Measurements from ENCODE around the gene SLC39A13.

The SLC39A13 gene

DNA sequence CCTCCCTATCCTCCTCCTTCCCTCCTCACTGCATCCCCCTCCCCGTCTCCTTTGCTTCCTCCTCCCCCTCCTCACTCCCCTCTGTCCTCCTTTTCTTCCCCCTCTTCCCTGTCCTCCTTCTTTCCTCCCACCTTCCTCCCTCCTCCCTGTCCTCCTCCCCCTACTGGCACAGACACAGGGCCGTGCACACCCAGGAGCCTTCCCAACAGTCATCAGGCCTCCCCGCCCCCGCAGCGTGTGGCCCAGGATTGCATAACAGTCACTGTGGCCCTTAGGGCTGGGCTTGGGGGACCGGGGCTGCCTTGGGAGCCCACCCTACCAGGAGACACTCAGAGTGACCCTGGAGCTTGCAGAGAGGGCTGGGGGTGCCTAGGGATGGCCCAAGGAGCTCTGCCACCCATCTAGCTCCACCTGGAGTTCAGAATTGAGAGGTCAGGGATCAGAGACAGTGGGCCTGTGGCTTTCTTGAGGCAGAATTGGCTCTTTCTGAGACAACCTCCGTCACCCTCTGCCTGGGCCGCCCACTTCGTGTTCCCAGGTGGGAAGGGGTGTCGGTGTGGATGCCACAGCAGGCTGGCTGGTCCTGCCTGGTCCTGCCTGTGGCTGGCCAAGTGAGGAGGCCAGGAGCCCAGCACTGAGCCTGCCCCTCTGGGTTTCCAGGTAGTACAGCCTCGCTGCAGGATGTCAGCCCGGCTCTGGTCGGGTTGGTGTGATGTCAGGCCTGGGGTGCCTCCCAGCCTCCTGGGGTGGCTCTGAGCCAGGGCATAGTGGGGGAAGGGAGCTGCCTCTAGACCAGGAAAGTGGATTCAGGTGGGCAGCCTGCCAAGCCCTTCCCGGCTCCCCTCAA is 31.6 kb upstream of the SLC39A13 start:
- Histone ChIP-seq H3K27me3 (ENCODE audit: low read depth) (no peaks in the 10 kb centered on the region), H3K9me3 (no peaks in the 10 kb centered on the region), H3K4me3 (no peak overlapping the region), H3K4me1 (no peaks in the 10 kb centered on the region), H3K36me3 (replicated peaks) (no peaks in the 10 kb centered on the region)
- in situ Hi-C loops (cut with MboI; ENCODE audit: low sequenced_read_pairs) = no loop called here
- no peak for DNase-seq (ENCODE audit: low spot score in 2 of 2)

DNA sequence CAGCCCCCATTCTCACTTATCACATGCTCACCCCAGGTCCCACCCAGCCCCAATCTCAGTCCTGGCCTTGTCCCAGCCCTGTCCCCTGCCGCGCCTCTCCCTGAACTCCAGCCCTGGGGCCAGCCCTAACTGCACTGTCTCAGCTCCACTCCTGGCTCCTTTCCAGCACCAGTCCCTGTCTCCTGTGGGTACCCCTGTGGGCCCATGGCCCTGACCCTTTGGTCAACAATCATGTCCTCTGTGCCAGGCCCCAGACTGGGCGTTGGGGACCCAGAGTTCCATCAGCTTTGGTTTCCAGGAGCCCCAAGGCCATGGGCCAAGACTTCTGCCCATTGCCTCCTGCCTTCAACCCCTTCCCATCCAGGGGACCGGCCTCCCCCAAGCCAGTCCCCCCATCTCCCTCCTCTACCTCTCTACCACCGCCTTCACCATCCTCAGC is 30.8 kb upstream of the SLC39A13 start:
- no peaks in the 10 kb centered on the region for H3K9me3 ChIP-seq
- H3K36me3 ChIP-seq (replicated peaks) = no peaks in the 10 kb centered on the region
- no peak for DNase-seq (ENCODE audit: low spot score in 2 of 2)
- H3K4me1 ChIP-seq = no peaks in the 10 kb centered on the region
- no peak overlapping the region for H3K4me3 ChIP-seq
- in situ Hi-C loops (cut with MboI; ENCODE audit: low sequenced_read_pairs) = no loop called here
- no peaks in the 10 kb centered on the region for H3K27me3 ChIP-seq (ENCODE audit: low read depth)

DNA sequence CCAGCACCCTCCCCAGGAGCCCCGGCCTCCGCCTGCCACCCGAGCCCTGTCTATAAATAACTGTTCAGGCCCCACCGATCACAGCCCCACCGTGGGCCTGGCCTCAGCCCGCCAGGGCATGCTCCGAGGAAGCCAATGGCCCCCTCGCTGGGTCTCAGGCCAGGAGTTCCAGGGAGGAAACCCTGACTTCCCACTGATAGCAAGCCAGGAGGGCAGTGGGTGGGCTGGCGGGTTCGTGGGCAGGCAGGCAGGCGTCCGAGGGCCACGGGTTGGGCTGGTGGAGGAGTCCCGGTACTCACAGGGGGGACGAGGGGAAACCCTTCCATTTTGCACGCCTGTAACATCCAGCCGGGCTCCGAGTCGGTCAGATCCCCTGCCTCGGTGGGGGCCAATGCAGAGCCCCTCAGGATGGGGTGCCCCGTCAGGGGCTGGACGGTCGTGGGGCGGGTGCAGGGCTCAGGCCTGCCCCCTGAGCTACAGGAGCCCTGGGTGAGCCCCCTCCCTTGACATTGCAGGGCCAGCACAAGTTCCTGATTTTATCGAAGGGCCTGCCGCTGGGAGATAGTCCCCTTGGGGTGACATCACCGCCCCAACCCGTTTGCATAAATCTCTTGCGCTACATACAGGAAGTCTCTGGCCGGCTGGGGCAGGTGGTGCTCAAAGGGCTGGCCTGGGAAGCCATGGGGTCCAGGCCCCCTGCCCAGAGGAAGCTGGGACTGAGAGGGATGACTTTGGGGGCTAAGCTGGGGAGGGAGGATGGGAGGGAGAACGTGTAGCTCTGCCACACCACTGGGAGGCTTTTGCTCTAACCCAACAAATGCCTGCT is 30.2 kb upstream of the SLC39A13 start, which contains the start of gene SPI1:
Gene SPI1, minus strand, starts transcription at position 538 of the 826 bp plus-strand sequence. Its CDS starts 194 bp downstream, at position 344.
- no peaks in the 10 kb centered on the region for H3K4me1 ChIP-seq
- no peaks in the 10 kb centered on the region for H3K36me3 ChIP-seq (replicated peaks)
- no peak for DNase-seq (ENCODE audit: low spot score in 2 of 2)
- H3K4me3 ChIP-seq = no peak within 1 kb of the TSS
- no peaks in the 10 kb centered on the region for H3K9me3 ChIP-seq
- H3K27me3 ChIP-seq (ENCODE audit: low read depth) = no peaks in the 10 kb centered on the region
- in situ Hi-C loops (cut with MboI; ENCODE audit: low sequenced_read_pairs) = no loop called here

DNA sequence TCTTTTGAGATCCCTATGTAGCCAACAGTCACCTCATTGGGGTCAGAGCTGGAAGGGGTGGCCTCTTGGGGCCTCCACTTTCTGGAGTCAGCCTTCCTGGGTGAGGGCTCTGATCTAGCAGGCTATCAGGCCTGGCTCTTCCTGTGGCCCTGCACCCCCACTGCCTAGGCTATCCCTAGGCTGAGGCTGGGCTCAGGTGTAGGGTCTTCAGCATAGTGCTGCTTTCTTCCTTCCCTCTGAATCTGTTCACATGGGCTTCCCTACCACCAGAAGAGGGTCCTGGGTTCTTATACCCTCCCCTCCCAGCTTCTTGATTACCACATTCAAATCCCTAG is 29.6 kb upstream of the SLC39A13 start:
- H3K36me3 ChIP-seq (replicated peaks) = no peaks in the 10 kb centered on the region
- H3K4me1 ChIP-seq = no peaks in the 10 kb centered on the region
- in situ Hi-C loops (cut with MboI; ENCODE audit: low sequenced_read_pairs) = no loop called here
- no peak overlapping the region for H3K4me3 ChIP-seq
- no peaks in the 10 kb centered on the region for H3K9me3 ChIP-seq
- DNase-seq (ENCODE audit: low spot score in 2 of 2) = no peak
- H3K27me3 ChIP-seq (ENCODE audit: low read depth) = no peaks in the 10 kb centered on the region

DNA sequence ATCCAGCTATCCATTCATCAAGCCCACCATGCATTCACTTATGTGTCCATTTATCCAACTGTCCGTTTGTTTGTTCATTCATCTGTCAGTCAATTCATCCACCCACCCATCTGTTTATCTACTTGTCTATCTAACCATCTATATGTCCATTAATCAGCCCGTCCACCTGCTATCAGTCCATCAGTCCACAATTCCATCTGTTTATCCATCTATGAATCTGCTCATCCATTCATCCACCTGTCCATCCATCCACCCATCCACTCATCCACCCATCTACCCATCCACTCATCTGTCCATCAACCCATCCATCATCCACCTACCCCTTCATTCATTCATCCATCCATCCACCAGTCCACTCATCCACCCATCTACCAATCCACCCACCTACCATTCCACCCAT is 29.1 kb upstream of the SLC39A13 start:
- H3K36me3 ChIP-seq (replicated peaks) = no peaks in the 10 kb centered on the region
- no peak overlapping the region for H3K4me3 ChIP-seq
- H3K9me3 ChIP-seq = no peaks in the 10 kb centered on the region; the same call in 1 of the 2 replicates
- no peaks in the 10 kb centered on the region for H3K27me3 ChIP-seq (ENCODE audit: low read depth)
- in situ Hi-C loops (cut with MboI; ENCODE audit: low sequenced_read_pairs) = no loop called here
- DNase-seq (ENCODE audit: low spot score in 2 of 2) = no peak
- no peaks in the 10 kb centered on the region for H3K4me1 ChIP-seq

DNA sequence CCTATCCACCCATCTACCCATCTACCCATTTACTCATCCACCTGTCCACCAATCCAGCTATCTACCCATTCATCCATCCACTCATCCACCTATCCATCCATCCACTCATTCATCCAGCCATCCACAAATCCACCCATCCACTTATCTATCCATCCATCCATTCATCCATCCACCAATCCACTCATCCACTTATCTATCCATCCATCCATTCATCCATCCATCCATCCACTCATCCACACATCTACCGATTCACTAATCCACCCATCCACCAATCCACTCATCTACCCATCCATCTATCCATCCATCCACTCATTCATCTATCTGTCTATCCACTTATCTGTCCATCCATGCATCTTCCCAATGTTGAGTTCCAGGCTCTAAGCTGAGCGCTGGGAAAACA is 28.3 kb upstream of the SLC39A13 start:
- DNase-seq (ENCODE audit: low spot score in 2 of 2) = no peak
- Histone ChIP-seq H3K9me3 (peaks cover 2% of the 10 kb centered on the region; the same call in 1 of the 2 replicates), H3K4me1 (no peaks in the 10 kb centered on the region), H3K27me3 (ENCODE audit: low read depth) (no peaks in the 10 kb centered on the region), H3K36me3 (replicated peaks) (no peaks in the 10 kb centered on the region), H3K4me3 (no peak overlapping the region)
- in situ Hi-C loops (cut with MboI; ENCODE audit: low sequenced_read_pairs) = no loop called here

DNA sequence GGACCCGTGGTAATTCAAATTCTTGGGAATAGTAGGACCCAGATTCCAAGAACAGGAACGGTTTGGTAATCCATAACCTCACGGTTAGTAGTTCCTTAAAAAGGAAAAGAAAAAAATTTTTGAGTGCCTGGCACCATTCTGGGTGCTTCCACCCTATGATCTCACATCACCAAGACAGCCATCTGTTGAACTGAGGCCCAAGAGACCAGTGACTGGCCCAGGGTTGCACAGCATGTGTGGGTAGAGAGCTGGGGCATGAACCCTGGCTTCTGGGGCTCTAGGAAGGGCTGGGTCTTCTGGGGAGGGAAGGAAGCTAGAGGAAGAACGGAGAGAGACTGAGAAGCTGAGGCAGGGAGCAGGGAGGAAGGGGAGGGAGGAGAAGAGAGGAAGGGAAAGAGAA is 25.3 kb upstream of the SLC39A13 start:
- in situ Hi-C loops (cut with MboI; ENCODE audit: low sequenced_read_pairs) = no loop called here
- Histone ChIP-seq H3K4me1 (no peaks in the 10 kb centered on the region), H3K4me3 (no peak overlapping the region), H3K36me3 (replicated peaks) (no peaks in the 10 kb centered on the region), H3K27me3 (ENCODE audit: low read depth) (no peaks in the 10 kb centered on the region), H3K9me3 (peaks cover 2% of the 10 kb centered on the region; the same call in 1 of the 2 replicates)
- no peak for DNase-seq (ENCODE audit: low spot score in 2 of 2)

DNA sequence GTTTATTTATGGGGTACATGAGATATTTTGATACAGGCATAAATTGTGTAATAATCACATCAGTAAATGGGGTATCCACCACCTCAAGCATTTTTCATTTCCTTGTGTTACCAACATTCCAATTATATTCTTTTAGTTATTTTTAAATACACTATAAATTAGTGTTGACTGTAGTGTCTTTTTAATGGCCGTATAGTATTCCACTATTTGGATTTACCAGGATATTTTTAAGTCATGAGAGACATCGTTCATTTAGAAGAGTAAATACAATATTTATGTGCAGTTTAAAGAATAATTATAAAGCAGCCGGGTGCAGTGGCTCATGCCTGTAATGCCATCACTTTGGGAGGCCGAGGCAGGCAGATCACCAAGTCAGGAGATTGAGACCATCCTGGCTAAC is 23.9 kb upstream of the SLC39A13 start:
- H3K4me1 ChIP-seq = no peaks in the 10 kb centered on the region

DNA sequence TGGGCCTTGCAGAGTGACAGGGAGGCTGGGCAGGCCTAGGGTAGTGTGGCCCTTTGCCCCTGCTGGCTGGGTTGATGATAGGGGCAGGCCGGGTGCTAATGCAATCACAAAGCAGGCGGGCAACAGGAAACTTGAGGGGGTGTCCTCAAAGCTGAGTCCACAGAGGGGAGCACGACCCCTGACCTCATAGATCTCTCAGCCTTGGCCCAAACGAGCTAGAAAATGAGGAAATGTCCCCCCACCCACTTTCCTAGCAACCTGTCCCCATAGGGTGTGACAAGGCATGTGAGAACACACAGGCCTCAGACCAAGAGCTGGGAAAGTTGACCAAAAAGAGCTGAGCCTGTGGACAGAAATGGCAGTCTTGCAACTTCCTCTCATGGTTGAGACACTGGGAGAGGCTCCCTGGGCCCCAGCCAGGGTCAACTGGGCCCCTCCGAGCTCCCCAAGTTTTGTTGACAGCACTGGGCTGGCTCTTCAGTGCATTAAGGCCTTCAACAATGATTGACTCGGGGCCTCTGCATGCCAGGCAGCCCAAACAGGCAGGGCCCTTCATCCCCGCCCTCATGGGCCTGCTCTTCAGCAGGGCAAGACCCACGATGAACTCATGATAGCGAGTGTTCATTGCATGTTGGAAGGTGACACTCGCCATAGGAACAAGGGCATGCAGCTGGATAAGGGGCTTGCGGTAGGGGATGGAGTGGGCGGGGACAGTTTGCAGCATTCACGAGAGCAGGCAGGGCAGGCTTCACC is 20.3 kb upstream of the SLC39A13 start:
- Histone ChIP-seq H3K9me3 (peaks cover 2% of the 10 kb centered on the region; the same call in 1 of the 2 replicates), H3K27me3 (ENCODE audit: low read depth) (no peaks in the 10 kb centered on the region), H3K4me3 (no peak overlapping the region), H3K4me1 (no peaks in the 10 kb centered on the region), H3K36me3 (replicated peaks) (no peaks in the 10 kb centered on the region)
- in situ Hi-C loops (cut with MboI; ENCODE audit: low sequenced_read_pairs) = no loop called here
- DNase-seq (ENCODE audit: low spot score in 2 of 2) = no peak

More for the DNA sequence above, 23.9 kb upstream of the SLC39A13 start:
- H3K36me3 ChIP-seq (replicated peaks) = no peaks in the 10 kb centered on the region
- H3K4me3 ChIP-seq = no peak overlapping the region
- H3K27me3 ChIP-seq (ENCODE audit: low read depth) = no peaks in the 10 kb centered on the region
- H3K9me3 ChIP-seq = peaks cover 2% of the 10 kb centered on the region; the same call in 1 of the 2 replicates
- no peak for DNase-seq (ENCODE audit: low spot score in 2 of 2)
- in situ Hi-C loops (cut with MboI; ENCODE audit: low sequenced_read_pairs) = no loop called here

DNA sequence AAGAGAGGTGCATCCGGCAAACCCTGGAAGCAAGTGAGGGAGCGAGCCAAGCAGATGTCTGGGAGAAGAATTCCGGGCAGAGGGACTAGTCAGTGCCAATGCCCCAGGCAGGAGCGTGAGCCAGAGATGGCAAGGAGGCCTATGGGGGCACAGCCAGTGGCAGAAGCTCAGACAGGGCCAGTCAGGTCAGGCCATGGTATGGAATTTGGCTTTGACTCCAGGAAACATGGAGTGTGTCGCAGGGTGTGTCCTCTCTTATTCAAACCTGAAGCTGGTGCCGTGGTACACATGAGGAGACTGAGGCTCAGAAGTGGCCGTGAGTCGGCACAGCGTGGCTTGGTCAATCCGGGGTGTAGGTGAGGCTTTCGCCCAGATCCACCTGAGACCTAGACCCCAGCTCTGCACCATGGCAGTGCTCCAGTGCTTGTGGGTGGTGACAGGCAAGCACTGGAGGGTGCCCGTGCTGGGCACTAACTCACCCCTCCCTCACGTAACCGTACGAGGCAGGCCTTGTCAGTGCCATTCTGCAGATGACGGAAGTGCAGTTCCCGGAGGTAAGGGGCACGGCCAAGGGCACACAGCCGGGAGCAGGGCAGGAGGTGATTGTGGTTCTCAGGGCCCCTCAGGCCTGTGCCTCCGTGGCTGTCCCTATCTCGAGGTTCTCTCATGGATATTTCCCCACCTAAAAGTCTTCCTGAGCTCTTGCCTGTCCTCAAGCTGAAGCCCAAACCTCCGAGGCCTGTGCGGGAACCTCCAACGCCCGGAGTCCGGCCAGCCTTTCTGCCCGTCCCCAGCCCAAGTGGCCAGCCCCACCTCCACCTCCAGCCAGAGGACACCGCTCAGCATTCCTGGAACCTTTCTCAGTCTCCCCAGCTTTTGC is 19.5 kb upstream of the SLC39A13 start:
- H3K4me1 ChIP-seq = no peaks in the 10 kb centered on the region
- H3K9me3 ChIP-seq = peaks cover 2% of the 10 kb centered on the region; the same call in 1 of the 2 replicates
- no peak for DNase-seq (ENCODE audit: low spot score in 2 of 2)
- in situ Hi-C loops (cut with MboI; ENCODE audit: low sequenced_read_pairs) = no loop called here
- H3K27me3 ChIP-seq (ENCODE audit: low read depth) = no peaks in the 10 kb centered on the region
- H3K4me3 ChIP-seq = no peak overlapping the region
- no peaks in the 10 kb centered on the region for H3K36me3 ChIP-seq (replicated peaks)

DNA sequence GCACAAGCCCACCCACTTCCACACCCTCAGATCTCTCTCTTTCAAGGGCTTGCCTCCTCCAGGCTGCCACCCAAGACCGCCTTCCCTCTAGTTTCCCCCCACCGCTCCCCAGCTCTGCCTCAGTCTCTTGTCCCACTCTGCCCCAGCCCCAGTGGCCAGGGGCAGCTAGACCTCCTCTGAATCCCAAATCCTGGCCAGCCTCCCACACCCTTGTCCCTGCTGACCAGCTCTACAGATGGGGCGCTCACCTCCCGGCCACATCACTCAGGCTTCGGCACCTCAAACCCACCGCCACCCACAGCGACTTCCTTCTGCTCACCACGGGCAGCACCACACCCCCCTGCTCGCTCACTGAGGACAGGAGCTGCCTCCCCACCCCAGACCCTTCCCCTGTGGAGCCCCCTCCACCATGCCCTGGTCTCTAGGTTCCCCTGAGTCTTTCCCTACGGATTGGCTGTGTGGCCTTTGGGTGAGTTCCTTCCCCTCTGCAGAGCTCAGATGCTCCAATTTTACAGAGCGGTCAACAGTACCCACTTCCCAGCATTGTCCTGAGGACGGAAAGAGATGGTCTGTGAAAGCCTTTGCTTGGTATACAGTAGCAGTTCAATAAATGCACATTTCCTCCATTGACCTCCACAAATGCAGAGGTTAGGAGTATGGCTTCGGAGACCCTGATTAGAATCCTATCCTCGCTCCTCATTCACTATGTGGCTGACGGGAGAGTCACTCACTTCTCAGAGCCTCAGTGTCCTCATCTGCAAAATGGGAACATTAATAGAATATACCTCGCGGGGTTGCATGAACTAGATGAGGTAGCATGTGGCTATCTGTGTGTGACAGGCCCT is 18.6 kb upstream of the SLC39A13 start:
- in situ Hi-C loops (cut with MboI; ENCODE audit: low sequenced_read_pairs) = no loop called here
- DNase-seq (ENCODE audit: low spot score in 2 of 2) = no peak
- Histone ChIP-seq H3K36me3 (replicated peaks) (no peaks in the 10 kb centered on the region), H3K4me3 (no peak overlapping the region), H3K4me1 (no peaks in the 10 kb centered on the region), H3K27me3 (ENCODE audit: low read depth) (no peaks in the 10 kb centered on the region), H3K9me3 (no peaks in the 10 kb centered on the region)

DNA sequence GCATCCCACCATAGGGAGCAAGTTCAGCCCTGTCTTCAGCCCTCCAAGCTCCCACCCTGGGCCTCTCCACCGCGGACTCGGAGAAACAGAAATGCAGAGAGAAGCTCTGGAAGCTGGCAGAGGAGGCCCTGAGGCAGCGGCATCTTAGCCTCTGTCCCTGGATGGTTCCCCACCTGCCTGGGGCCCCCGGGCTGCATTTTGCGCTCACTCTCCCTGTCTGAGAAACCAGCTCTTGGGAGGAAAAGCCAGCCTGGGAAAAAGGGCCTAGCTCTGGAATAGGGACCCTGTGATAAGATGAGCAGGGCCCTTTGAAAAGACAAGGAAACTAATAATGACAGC is 18.0 kb upstream of the SLC39A13 start:
- in situ Hi-C loops (cut with MboI; ENCODE audit: low sequenced_read_pairs) = no loop called here
- no peaks in the 10 kb centered on the region for H3K27me3 ChIP-seq (ENCODE audit: low read depth)
- no peaks in the 10 kb centered on the region for H3K9me3 ChIP-seq
- no peaks in the 10 kb centered on the region for H3K4me1 ChIP-seq
- no peak for DNase-seq (ENCODE audit: low spot score in 2 of 2)
- no peak overlapping the region for H3K4me3 ChIP-seq
- no peaks in the 10 kb centered on the region for H3K36me3 ChIP-seq (replicated peaks)

All from HAP-1 (cell line).